GM18499 (cell line): ENCODE data around the gene TAF4.
"Not testable (repeated sequence)": the region's sequence is repeated elsewhere in the genome, so short reads cannot be mapped to it uniquely, and the experiment has no call there.

Experiments used
- ATAC-seq: cut with Tn5 transposase; IDR thresholded peaks from one replicate; pipeline ENCODE4 v1.9.1; 2021; ENCODE audit warnings: moderate number of reproducible peaks; ENCODE audit not compliant: insufficient read depth, unreplicated experiment

TAF4 gene

GRCh38 chr20:62080249-62080990 is 14.7 kb upstream of the TAF4 start:
- ATAC-seq: no peak

- ATAC-seq: no peak
These were observed 13.5 kb upstream of the TAF4 start for GRCh38 chr20:62079166-62079565.

GRCh38 chr20:62073323-62073722 is 7.6 kb upstream of the TAF4 start:
- ATAC-seq: no peak

DNA sequence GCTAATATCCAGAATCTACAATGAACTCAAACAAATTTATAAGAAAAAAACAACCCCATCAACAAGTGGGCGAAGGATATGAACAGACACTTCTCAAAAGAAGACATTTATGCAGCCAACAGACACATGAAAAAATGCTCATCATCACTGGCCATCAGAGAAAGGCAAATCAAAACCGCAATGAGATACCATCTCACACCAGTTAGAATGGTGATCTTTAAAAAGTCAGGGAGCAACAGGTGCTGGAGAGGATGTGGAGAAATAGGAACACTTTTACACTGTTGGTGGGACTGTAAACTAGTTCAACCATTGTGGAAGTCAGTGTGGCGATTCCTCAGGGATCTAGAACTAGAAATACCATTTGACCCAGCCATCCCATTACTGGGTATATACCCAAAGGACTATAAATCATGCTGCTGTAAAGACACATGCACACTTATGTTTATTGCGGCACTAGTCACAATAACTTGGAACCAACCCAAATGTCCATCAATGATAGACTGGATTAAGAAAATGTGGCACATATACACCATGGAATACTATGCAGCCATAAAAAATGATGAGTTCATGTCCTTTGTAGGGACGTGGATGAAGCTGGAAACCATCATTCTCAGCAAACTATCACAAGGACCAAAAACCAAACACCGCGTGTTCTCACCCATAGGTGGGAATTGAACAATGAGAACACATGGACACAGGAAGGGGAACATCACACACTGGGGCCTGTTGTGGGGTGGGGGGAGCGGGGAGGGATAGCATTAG is 6.2 kb upstream of the TAF4 start:
- not testable (repeated sequence) for ATAC-seq

DNA sequence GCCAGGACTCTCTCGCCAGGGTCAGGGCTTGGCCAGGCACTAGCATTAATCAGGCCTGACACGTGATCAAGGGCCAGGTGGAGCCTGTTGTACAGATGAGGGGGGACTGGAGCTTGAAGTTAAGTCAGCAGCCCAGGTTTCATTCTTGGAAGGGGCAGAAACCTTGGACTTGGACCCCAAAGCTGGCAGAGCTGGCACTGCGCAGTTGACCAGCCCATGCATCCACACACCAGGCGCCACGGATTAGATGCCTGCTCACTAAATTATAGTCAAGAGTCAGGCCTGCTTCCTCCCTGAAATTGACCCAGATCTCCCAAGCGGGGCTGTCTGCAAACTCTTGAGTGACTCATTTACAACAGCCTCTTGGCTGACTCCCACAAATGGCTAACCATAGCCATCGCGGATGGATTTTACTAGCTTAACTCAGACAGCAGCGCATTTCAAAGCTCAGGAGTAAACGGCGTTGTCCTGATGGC is 4.1 kb upstream of the TAF4 start:
- ATAC-seq: no peak

GRCh38 chr20:62068997-62069396 is 3.3 kb upstream of the TAF4 start:
- ATAC-seq: no peak

DNA sequence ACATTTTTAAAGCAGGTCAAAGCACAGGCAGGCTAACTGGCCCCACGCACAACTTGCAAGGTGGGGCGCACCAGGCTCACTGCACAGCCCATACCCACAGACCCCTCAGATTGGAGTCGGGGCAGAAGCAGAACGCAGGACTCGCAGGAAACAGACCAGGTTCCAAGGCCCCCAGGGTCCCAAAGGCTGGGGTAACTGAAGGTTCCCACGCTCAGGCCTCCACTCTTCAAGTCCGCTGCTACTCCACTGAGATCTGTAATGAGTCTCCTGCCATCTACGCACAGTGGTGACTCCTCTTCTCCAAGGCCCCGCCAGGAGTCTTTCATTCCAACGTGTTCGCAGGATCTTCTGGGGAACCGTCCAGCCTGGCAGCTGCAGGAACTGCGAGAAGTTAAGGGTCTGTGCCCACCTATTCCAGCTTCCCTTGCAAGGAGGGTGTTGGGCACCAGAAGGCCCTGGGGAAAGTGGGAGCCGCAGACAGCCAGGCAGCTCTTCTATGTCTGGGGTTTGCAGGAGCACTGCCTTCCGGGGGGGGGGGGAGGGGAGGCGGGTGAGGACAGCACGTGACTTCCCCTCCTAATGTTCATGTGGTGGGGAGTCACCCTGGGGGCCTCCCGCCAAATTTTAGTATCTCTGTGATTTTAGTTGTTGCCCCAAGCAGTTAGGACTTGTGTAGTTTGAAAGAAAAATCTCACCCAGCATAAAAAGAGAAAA is 2.0 kb upstream of the TAF4 start:
- ATAC-seq: no peak

DNA sequence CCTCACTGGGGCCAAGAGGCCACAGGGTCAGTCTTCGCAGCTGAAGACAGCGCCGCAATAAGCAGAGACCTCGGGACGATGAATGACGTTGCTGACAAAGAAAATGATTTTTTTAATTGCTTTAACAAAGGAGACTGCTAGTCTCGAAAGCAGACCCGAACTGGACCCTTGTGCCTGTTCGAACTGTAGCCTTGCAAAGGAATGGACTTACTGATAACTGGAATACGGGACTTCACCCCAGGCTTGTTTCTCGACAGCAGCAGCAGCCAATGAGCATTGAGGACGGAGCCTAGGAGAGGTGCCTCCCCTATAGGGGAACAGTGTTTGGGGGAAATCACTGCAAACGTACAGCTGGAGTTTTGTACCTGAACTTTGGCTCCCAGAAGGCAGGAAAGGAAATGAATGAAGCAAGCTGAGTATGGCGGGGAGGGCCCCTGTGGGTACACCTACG is 1.3 kb upstream of the TAF4 start:
- no peak for ATAC-seq

GRCh38 chr20:62066339-62066982 is 780 bp upstream of the TAF4 start:
- ATAC-seq: no peak

DNA sequence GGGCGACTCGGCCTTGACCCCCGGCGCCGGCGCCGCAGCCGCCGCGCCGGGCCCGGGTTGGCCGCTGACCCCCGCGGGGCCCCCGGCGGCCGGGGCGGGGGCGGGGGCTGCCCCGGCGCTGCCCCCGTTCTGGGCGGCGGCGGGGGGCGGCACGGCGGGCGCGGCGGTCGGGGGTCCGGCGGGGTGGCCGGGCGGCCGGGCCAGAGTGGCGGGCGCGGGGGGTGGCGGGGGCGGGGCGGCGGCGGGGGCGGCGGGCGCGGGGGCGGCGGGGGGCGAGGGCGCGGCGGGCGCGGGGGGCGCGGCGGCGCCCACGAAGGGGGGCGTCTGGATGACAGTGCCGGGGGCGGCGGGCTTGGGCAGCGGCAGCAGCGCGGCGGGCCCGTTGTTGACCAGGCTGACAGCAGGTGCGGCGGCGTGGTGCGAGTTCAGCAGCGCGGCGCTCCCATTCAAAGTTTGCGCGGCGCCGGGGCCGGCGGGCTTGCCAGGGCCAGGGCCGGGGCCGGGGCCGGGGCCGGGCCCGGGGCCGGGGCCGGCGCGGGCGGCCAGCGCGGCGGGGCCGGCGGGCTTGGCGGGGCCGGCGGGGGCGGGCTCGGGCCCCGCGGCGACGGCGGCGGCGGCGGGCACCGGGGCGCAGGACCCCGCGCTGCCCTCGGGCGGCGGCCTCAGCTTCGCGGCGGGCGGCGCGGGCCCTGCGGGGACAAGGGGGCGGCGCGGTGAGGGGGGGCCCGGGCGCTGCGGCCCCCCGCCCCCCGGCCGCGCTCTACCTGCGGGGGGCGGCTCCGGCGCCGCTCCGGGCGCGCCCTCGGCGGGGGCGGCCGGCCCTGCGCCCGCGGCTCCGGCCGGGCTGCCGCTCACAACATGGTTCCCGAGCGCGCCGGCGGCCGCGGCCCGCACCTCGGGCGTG is 659 bp downstream of the TAF4 start:
- no peak for ATAC-seq

DNA sequence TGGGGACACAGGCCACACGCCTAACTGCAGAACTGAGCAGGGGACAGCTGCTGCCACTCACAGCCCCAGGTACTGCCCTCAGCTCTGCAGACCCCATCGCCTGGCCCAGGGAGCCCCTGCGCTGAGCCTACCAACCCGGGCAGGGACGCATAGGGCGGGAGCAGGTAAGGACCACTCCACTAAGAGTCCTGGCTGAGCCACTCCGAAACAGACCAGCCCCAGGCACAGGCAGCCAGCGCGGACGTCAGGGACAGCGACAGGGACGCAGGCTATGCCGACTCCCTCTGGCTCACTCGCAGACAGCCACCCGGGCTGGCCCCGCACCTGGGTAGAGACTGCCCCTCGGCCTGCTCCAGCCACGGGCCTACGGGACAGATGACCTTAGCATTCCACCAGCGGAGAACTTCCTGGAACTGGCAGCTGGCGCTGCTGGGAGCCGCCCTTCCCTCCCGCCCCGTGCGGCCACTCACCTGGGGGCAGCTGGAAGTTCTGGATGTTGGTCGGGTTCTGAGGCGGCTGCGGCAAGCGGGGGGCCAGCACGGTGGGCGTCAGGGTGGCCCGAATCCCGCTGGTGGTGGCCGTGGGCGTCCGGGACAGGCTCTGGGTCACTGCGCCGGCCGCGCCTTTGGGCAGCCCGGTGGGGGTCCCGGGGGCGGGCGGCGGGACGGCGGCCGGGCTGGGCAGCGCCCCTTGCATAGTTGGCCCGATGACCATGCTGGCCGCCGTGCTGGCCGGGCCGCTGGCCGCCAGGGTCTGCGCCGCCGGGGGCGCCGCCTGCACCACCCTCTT is 1.5 kb downstream of the TAF4 start:
- no peak for ATAC-seq

DNA sequence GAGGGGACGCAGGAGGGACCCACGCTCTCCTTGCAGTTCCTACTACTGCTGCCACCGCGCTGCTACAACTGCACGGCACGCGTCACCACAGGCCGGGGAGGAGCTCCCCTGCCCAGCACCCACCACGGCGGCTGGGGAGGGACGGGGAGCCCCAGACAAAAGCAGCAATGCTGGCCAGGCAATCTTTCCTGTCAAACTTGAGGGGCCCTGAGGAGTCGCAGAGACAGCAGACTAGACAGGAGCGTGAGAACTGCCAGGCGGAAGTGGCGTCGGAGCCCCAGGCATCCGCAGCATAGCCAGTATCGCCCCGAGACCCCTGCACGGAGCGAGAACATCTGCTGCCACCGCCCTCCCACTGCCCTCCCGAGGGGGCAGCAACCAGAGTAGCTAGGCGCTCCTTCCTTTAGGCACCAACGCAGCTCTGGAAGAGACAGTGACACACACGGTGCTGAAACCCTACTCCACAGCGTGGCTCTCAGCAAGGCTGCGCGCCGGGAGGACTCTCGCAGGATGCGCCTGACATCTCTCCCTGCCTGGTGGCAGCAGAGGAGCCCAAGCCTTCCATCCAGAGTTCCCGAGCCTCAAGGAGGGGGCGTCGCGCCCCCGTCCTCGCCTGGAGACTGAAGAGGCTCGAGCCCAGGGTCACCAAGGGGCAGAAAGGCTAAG is 2.2 kb downstream of the TAF4 start:
- ATAC-seq: no peak

GRCh38 chr20:62062661-62063314 is 2.9 kb downstream of the TAF4 start:
- ATAC-seq: no peak

DNA sequence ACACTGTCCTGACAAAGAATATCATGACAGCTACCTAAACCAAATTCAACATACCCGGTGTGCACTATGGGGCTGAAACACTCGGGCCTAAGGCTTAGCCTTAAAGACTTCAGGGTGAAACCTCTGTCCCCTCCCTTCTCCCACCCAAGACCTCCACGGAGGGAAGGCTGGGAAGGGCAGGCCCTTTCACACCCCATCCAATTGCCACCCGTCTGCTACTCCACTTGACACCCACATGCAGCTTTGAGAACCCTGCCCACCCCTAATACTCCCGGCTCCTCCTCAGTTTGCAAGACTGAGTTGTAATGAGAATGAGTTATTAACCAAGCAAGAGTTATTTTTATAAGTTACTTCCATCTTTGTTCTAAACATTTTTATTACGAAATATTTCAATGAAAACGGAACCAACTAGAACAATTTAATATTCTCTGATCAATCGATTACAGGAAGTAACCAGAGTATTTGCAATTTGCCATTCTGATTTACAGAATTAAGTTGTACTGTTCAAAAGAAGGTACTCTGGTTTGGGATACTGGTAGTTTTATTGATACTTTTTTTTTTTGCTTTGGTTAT is 3.7 kb downstream of the TAF4 start:
- ATAC-seq: no peak

- no peak for ATAC-seq
These were observed 4.8 kb downstream of the TAF4 start for GRCh38 chr20:62060631-62061541.

GRCh38 chr20:62059920-62060630 is 5.6 kb downstream of the TAF4 start:
- no peak for ATAC-seq
